Stimulated activated CD4-positive, alpha-beta T cell treated with anti-CD3 and anti-CD28 coated beads, TNF-alpha, amount 100 ng/mL, for 24 hours (primary cell): ENCODE measurements around the gene LYSMD4.
"Not testable (repeated sequence)": the region's sequence is repeated elsewhere in the genome, so short reads cannot be mapped to it uniquely, and the experiment has no call there.

Experiments
- DNase-seq, 3 experiments: peaks; one replicate each; pipeline ENCODE4 v3.0.0-alpha.2; 2020; ENCODE audit warnings: low read depth in 3 of 3

Gene LYSMD4

GRCh38 chr15:99733268-99734039 lies at the start of gene LYSMD4:
Gene LYSMD4, minus strand, starts transcription at chr15:99733437. Its CDS starts 1,438 bp downstream, at chr15:99731999.
- peak; percentile 98 to 99 (median 98) for DNase-seq

- not testable (repeated sequence) for DNase-seq
Measured at GRCh38 chr15:99782029-99782428, 48.8 kb upstream of the LYSMD4 start.

- no peak for DNase-seq
Measured at GRCh38 chr15:99777144-99777543, 43.9 kb upstream of the LYSMD4 start.

- DNase-seq = no peak
Measured at GRCh38 chr15:99764522-99764921, 31.3 kb upstream of the LYSMD4 start.

- no peak for DNase-seq
Measured at GRCh38 chr15:99763827-99764226, 30.6 kb upstream of the LYSMD4 start.

- no peak for DNase-seq
Measured at GRCh38 chr15:99762288-99762687, 29.1 kb upstream of the LYSMD4 start.

GRCh38 chr15:99755692-99756409 lies 22.6 kb upstream of the LYSMD4 start:
- DNase-seq = peak in 2 of 3 experiments; percentile 11 to 28

GRCh38 chr15:99753066-99753465 lies 19.8 kb upstream of the LYSMD4 start:
- no peak for DNase-seq

- no peak for DNase-seq
Measured at GRCh38 chr15:99752556-99752955, 19.3 kb upstream of the LYSMD4 start.

GRCh38 chr15:99750326-99750725 lies 17.1 kb upstream of the LYSMD4 start:
- not testable (repeated sequence) for DNase-seq

- DNase-seq = no peak
Measured at GRCh38 chr15:99749386-99749785, 16.1 kb upstream of the LYSMD4 start.

- DNase-seq = no peak
Measured at GRCh38 chr15:99745370-99746086, 12.3 kb upstream of the LYSMD4 start.

- DNase-seq = no peak
Measured at GRCh38 chr15:99744142-99744541, 10.9 kb upstream of the LYSMD4 start.

GRCh38 chr15:99741835-99742234 lies 8.6 kb upstream of the LYSMD4 start:
- no peak for DNase-seq

GRCh38 chr15:99738021-99738847 lies 5.0 kb upstream of the LYSMD4 start:
- no peak for DNase-seq

GRCh38 chr15:99736702-99737101 lies 3.5 kb upstream of the LYSMD4 start:
- no peak for DNase-seq

GRCh38 chr15:99735868-99736267 lies 2.6 kb upstream of the LYSMD4 start:
- no peak for DNase-seq

- DNase-seq = no peak
Measured at GRCh38 chr15:99734575-99734974, 1.3 kb upstream of the LYSMD4 start.

- not testable (repeated sequence) for DNase-seq
Measured at GRCh38 chr15:99734040-99734291, 729 bp upstream of the LYSMD4 start.

GRCh38 chr15:99732751-99733267 lies 428 bp downstream of the LYSMD4 start:
- DNase-seq = no peak

GRCh38 chr15:99732124-99732750 lies 1.0 kb downstream of the LYSMD4 start:
- DNase-seq = no peak
